Prostate gland (tissue), 2 donors: ENCODE measurements around the gene PLXNB3. TPM values are rescaled to one million over a fixed set of nuclear protein-coding genes. Genes with fewer than 3 reads are reported as not detected.

Source experiments
- DNase-seq: peaks from one replicate; pipeline ENCODE4 v3.0.0-alpha.2; 2019; ENCODE audit warnings: low spot score
- H3K27ac ChIP-seq, 2 donors: fragments of 200-600 bp; sonication (generic); 2 replicates each; pipeline ENCODE4 v1.5.1; 2017 to 2019
- H3K27me3 ChIP-seq: fragments of 200-600 bp; sonication (generic); replicated peaks from 2 replicates; pipeline ENCODE4 v1.5.1; 2019; ENCODE audit not compliant: insufficient read depth
- H3K36me3 ChIP-seq, 2 donors: fragments of 200-600 bp; sonication (generic); 1 replicate in 1 of 2; 2 replicates in 1 of 2; pipeline versions ENCODE4 v1.5.1 to v1.8.1; 2017 to 2019
- H3K4me1 ChIP-seq: fragments of 200-600 bp; sonication (generic); replicated peaks from 2 replicates; pipeline ENCODE4 v1.5.1; 2019
- H3K4me3 ChIP-seq, 2 donors: fragments of 200-600 bp; sonication (generic); 2 replicates each; pipeline ENCODE4 v1.5.1; 2017 to 2019
- H3K9me3 ChIP-seq: fragments of 200-600 bp; sonication (generic); 2 replicates; pipeline ENCODE4 v1.5.1; 2017
- CTCF ChIP-seq, 4 experiments: fragments of 200-600 bp in 2 of 4; fragments of 450-650 bp in 2 of 4; sonication (generic) in 2 of 4; IDR thresholded peaks; 1 replicate in 3 of 4; 2 replicates in 1 of 4; pipeline ENCODE4 v1.5.1; 2016 to 2019; ENCODE audit warnings: antibody characterized with exemption in 4 of 4, mild to moderate bottlenecking in 2 of 4, moderate library complexity in 2 of 4
- POLR2A ChIP-seq: fragments of 450-650 bp; IDR thresholded peaks from one replicate; pipeline ENCODE4 v1.6.1; 2016; ENCODE audit warnings: antibody characterized with exemption, mild to moderate bottlenecking
- POLR2AphosphoS5 ChIP-seq: sonication (generic); formaldehyde crosslinking; IDR thresholded peaks from one replicate; pipeline ENCODE4 v1.6.1; 2017; ENCODE audit warnings: antibody characterized with exemption
- WGBS: methylation state at CpG from one replicate; pipeline ENCODE4 v1.1.5; 2018; 5-methylcytosine and 5-hydroxymethylcytosine counted together
- intact Hi-C: fragments of 100-400 bp; cut with DNase I; formaldehyde crosslinking; loops from one replicate; pipeline ENCODE4 v1.14.2; 2022
- total RNA-seq, 2 donors: library from RNA; depleted of rRNA; stranded (reverse); fragments of >200 nt; gene quantifications; one replicate each; pipeline ENCODE4 v1.1.0, GENCODE V29; 2016

Gene PLXNB3
- total RNA-seq, 2 donors from 2014 or later = 20.9 to 52.7 TPM

GRCh38 chrX:153769865-153770600, 6.0 kb downstream of the PLXNB3 start:
- no peak for TF ChIP-seq POLR2A
- H3K4me3 ChIP-seq = no peak overlapping the region
- no peaks in the 10 kb centered on the region for H3K4me1 ChIP-seq
- no peaks in the 10 kb centered on the region for H3K27me3 ChIP-seq
- H3K36me3 ChIP-seq = no peaks in the 10 kb centered on the region
- DNase-seq = no peak
- H3K9me3 ChIP-seq = no peaks in the 10 kb centered on the region
- WGBS = 80% methylated on average over 15 of the region's 25 CpGs
- H3K27ac ChIP-seq = no peak overlapping the region
- intact Hi-C loops = no loop called here

GRCh38 chrX:153770601-153771414, 6.8 kb downstream of the PLXNB3 start:
- Histone ChIP-seq H3K9me3 (no peaks in the 10 kb centered on the region), H3K4me1 (no peaks in the 10 kb centered on the region), H3K27ac (no peak overlapping the region), H3K4me3 (no peak overlapping the region), H3K27me3 (no peaks in the 10 kb centered on the region), H3K36me3 (no peaks in the 10 kb centered on the region)
- no peak for TF ChIP-seq POLR2AphosphoS5
- TF ChIP-seq CTCF (IDR thresholded peaks at IDR 0.05) = no peak
- TF ChIP-seq POLR2A = no peak
- intact Hi-C loops = no loop called here
- WGBS = 86% methylated on average over 14 of the region's 18 CpGs
- no peak for DNase-seq

- Histone ChIP-seq H3K9me3 (no peaks in the 10 kb centered on the region), H3K4me1 (no peaks in the 10 kb centered on the region), H3K4me3 (no peak overlapping the region), H3K36me3 (no peaks in the 10 kb centered on the region), H3K27ac (no peak overlapping the region), H3K27me3 (no peaks in the 10 kb centered on the region)
- no peak for DNase-seq
- TF ChIP-seq POLR2AphosphoS5 = no peak
- 89% methylated on average over 18 of the region's 37 CpGs for WGBS
- intact Hi-C loops = no loop called here
Measured at GRCh38 chrX:153771415-153772315, 7.6 kb downstream of the PLXNB3 start.

GRCh38 chrX:153772316-153773217, 8.5 kb downstream of the PLXNB3 start:
- no peak for DNase-seq
- Histone ChIP-seq H3K4me3 (no peak overlapping the region), H3K27ac (no peak overlapping the region), H3K9me3 (no peaks in the 10 kb centered on the region), H3K4me1 (no peaks in the 10 kb centered on the region), H3K27me3 (no peaks in the 10 kb centered on the region), H3K36me3 (no peaks in the 10 kb centered on the region)
- 81% methylated on average over 17 of the region's 21 CpGs for WGBS
- intact Hi-C loops = no loop called here
- no peak for TF ChIP-seq POLR2A
- TF ChIP-seq POLR2AphosphoS5 = no peak
- no peak for TF ChIP-seq CTCF (IDR thresholded peaks at IDR 0.05)

GRCh38 chrX:153773218-153773611, 9.2 kb downstream of the PLXNB3 start:
- H3K27me3 ChIP-seq = no peaks in the 10 kb centered on the region
- WGBS = 98% methylated on average over 11 of the region's 23 CpGs
- no peak overlapping the region for H3K27ac ChIP-seq
- intact Hi-C loops = no loop called here
- no peaks in the 10 kb centered on the region for H3K4me1 ChIP-seq
- no peak overlapping the region for H3K4me3 ChIP-seq
- TF ChIP-seq POLR2AphosphoS5 (no peak), POLR2A (no peak), CTCF (IDR thresholded peaks at IDR 0.05) (no peak)
- DNase-seq = no peak
- H3K9me3 ChIP-seq = no peaks in the 10 kb centered on the region
- H3K36me3 ChIP-seq = no peaks in the 10 kb centered on the region
